Measurements from ENCODE around the gene OR10A5. TPM values are rescaled to one million over a fixed set of nuclear protein-coding genes. Genes with fewer than 3 reads are reported as not detected.
"Not testable (repeated sequence)": the region's sequence is repeated elsewhere in the genome, so short reads cannot be mapped to it uniquely, and the experiment has no call there.

Gene OR10A5
- total RNA-seq, 1 experiment from 2014 or later, result not detected

DNA sequence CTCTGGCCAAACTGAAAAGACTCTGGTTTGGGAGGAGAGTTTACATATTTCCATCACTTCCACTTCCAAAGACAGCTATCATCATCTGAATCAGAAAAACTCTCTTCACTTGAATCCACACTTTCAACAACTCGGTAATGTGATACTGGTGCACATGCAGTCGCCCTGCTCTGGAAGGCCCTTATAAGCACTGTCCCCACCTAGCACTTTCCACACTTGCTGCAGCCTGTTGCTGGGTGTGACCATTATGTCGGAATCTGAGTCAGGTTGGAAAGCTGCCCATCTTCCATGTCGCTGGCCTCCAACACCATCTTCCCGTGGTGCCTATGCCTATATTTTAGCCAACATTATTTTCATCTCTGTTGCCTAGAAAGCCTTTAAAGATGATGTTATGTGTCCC, 1.1 kb upstream of the OR10A5 start:
- no peak for DNase-seq (ENCODE audit: low read depth in 1 of 2, low spot score in 2 of 2)
- H3K9me3 ChIP-seq (replicated peaks), result no peaks in the 10 kb centered on the region

DNA sequence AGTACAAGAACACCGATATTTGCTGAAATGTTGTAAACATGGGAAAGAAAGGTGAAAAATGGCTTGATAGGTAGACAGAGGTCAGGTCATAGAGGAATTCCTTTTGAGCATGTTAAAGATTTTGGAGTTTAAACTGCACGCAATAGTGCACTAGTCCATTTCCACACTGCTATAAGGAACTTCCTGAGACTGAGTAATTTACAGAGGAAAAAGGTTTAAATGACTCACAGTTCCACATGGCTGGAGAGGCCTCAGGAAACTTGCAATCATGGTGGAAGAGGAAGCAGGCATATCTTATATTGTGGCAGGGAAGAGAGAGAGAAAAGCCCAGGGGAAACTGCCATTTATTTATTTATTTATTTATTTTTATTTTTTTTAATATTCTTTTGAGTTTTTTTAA, 5.0 kb downstream of the OR10A5 start:
- no peak overlapping the region for H3K4me3 ChIP-seq
- H3K27ac ChIP-seq, result no peak overlapping the region
- H3K36me3 ChIP-seq, result no peaks in the 10 kb centered on the region
- H3K9me3 ChIP-seq (replicated peaks), result no peaks in the 10 kb centered on the region
- no peaks in the 10 kb centered on the region for H3K4me1 ChIP-seq (replicated peaks)
- H3K27me3 ChIP-seq (replicated peaks), result no peaks in the 10 kb centered on the region
- no peak for DNase-seq (ENCODE audit: low read depth in 1 of 2, low spot score in 2 of 2)

More for the DNA sequence above, 1.1 kb upstream of the OR10A5 start:
- H3K36me3 ChIP-seq, result no peaks in the 10 kb centered on the region
- H3K27ac ChIP-seq, result no peak overlapping the region
- H3K4me1 ChIP-seq (replicated peaks), result no peaks in the 10 kb centered on the region
- H3K4me3 ChIP-seq, result no peak overlapping the region
- H3K27me3 ChIP-seq (replicated peaks), result no peaks in the 10 kb centered on the region

DNA sequence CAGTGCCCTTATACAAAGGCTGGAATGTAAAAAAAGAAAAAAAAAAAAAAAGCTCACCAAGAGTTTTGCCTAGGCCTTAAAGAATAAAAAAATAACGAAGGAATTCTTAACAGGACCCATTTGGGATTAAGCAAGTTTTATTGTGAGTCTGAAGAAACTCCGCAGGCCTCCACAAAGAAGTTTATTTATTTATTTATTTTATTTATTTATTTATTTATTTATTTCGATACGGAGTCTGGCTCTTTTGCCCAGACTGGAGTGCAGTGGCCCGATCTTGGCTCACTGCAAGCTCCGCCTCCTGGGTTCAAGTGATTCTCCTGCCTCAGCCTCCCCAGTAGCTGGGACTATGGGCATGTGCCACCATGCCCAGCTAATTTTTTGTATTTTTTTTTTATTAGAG, 9.3 kb downstream of the OR10A5 start:
- not testable (repeated sequence) for H3K36me3 ChIP-seq; H3K4me3 ChIP-seq; H3K9me3 ChIP-seq (replicated peaks); DNase-seq (ENCODE audit: low read depth in 1 of 2, low spot score in 2 of 2); H3K4me1 ChIP-seq (replicated peaks); H3K27ac ChIP-seq; H3K27me3 ChIP-seq (replicated peaks)

DNA sequence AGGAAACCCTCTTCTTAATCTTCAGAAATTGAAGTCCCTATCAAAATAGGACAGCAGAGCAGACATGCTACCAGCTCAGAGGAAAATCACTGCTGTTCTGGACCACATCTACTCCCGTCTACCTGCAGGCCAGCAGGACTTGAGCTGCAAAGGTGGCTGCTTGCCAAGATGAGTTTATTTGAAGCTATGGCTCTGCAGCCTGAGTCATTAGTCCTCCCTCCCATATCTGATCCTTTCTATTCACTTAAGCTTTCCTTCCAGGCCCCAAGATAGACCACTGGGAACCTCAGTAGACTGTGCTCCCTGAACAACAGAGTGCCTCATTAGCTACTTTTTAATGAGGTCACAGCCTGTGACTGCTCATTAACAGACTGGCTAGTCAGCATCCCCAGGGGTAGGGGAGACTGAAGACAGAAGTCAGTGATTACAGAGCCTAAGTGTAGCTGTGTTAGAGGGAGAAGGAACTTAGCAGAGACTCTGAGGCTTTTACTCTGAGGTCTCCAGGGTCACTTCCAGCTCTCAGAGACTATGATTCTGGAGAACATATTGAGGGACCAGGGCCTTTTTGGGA, 10.6 kb downstream of the OR10A5 start:
- H3K9me3 ChIP-seq (replicated peaks), result no peaks in the 10 kb centered on the region
- no peaks in the 10 kb centered on the region for H3K36me3 ChIP-seq
- H3K27me3 ChIP-seq (replicated peaks), result no peaks in the 10 kb centered on the region
- H3K27ac ChIP-seq, result no peak overlapping the region
- no peak overlapping the region for H3K4me3 ChIP-seq
- no peak for DNase-seq (ENCODE audit: low read depth in 1 of 2, low spot score in 2 of 2)
- H3K4me1 ChIP-seq (replicated peaks), result no peaks in the 10 kb centered on the region

DNA sequence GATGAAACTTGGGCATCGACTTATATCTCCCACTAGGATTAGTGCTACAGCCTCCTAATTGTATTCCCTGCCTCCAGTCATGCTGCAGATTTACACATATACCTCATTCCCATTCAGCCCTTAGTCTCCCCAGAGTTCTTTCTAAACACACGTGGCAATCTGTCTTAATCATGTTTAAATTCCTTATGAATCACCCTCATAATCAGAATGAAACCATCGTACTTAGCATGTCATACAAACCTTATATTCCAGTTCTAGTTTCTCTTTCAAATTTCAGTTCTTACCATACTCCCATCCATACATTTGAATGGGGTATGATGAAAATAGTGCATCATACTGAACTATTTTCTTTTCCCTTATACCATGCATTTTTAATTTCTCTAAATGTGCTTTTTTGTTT, 11.4 kb downstream of the OR10A5 start:
- H3K36me3 ChIP-seq, result no peaks in the 10 kb centered on the region
- H3K9me3 ChIP-seq (replicated peaks), result no peaks in the 10 kb centered on the region
- no peak overlapping the region for H3K4me3 ChIP-seq
- H3K27ac ChIP-seq, result no peak overlapping the region
- no peaks in the 10 kb centered on the region for H3K4me1 ChIP-seq (replicated peaks)
- H3K27me3 ChIP-seq (replicated peaks), result no peaks in the 10 kb centered on the region
- no peak for DNase-seq (ENCODE audit: low read depth in 1 of 2, low spot score in 2 of 2)

DNA sequence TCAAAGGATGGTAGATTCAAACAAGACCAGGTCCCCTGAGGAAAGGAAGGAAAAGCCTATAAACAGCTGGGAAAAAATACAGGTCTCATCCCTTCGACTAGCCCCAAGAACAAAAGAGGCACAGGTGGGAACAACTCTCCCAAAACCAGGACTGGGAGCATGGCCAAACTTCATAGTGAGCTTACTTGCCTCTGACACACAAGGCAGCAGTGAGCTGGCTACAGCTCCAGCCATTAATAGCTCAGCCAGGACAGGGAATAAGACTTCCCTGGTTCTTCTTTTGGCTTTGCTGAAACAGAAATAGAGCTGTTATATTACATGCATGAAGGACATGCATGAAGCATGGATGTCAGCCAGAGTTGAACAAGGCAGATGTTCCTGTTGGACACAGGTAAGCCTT, 17.5 kb downstream of the OR10A5 start, which contains the start of gene OR10A2:
TSS of gene OR10A2 (plus strand) at position 97 of the 400 bp plus-strand sequence. CDS start 6,698 bp downstream, outside the sequence.
- H3K4me1 ChIP-seq (replicated peaks), result no peaks in the 10 kb centered on the region
- no peak within 1 kb of the TSS for H3K27ac ChIP-seq
- no peaks in the 10 kb centered on the region for H3K9me3 ChIP-seq (replicated peaks)
- no peaks in the 10 kb centered on the region for H3K36me3 ChIP-seq
- no peak for DNase-seq (ENCODE audit: low read depth in 1 of 2, low spot score in 2 of 2)
- no peaks in the 10 kb centered on the region for H3K27me3 ChIP-seq (replicated peaks)
- H3K4me3 ChIP-seq, result no peak within 1 kb of the TSS

DNA sequence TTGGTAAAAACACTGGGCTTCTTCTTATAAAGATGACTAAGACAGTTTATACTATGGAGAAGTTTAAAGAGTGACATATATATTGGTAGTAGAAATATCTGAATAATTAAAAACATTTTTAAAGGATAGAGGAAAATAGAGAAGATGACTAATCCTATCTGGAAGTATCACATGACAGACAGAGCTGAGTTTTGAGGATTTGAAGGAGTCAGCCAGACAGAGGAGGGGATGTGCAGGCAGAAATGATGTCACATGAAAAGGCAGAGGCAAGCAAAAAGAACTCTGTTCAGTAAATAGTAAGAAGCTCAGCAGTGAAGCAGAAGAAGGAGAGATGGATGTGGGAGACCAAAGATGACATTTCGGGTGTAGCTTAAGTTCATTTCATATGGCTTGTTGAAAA, 19.0 kb downstream of the OR10A5 start:
- no peaks in the 10 kb centered on the region for H3K27me3 ChIP-seq (replicated peaks)
- H3K4me3 ChIP-seq, result no peak overlapping the region
- H3K36me3 ChIP-seq, result no peaks in the 10 kb centered on the region
- no peak overlapping the region for H3K27ac ChIP-seq
- H3K4me1 ChIP-seq (replicated peaks), result no peaks in the 10 kb centered on the region
- no peak for DNase-seq (ENCODE audit: low read depth in 1 of 2, low spot score in 2 of 2)
- H3K9me3 ChIP-seq (replicated peaks), result no peaks in the 10 kb centered on the region

DNA sequence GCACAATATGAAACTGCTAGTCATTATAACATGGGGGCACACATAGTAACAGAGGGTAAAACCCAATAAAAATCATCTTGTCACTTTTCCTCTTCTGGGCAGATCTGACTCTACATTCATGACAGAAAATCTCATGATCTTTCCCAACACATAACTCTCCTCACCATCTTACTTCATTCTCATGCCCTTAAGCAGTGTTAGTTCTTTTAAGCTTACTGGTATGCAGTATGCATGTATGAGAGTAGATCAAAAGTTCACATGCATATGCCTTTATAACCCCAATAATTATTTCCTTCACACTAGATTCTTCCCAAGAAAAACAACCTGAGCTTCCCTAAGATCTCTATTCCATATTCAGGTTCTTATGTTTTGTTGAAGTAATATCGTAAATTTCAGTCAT, 25.8 kb downstream of the OR10A5 start:
- H3K4me3 ChIP-seq, result no peak overlapping the region
- no peak for DNase-seq (ENCODE audit: low read depth in 1 of 2, low spot score in 2 of 2)
- H3K4me1 ChIP-seq (replicated peaks), result no peaks in the 10 kb centered on the region

DNA sequence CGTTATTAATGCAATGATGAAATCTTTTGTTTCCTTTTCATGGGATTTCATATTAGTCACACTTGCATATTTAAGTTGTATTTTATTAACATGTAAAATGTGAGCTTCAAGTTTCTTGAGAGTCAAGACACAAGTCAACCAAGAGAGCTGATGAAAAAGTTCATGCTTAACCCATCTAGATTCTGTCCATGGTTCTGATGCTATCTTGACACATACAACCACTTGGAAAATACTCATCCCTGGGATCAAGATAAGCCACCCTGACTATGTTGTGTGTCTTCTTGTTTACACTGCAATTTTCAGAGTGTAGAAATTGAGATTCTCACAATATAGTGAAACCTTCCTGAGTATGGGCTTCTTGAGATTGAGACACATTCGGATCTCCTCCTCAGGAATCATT, 30.3 kb downstream of the OR10A5 start:
- DNase-seq (ENCODE audit: low read depth in 1 of 2, low spot score in 2 of 2), result no peak
- no peaks in the 10 kb centered on the region for H3K9me3 ChIP-seq (replicated peaks)
- H3K4me1 ChIP-seq (replicated peaks), result no peaks in the 10 kb centered on the region
- H3K4me3 ChIP-seq, result no peak overlapping the region
- H3K27ac ChIP-seq, result no peak overlapping the region
- no peaks in the 10 kb centered on the region for H3K27me3 ChIP-seq (replicated peaks)
- H3K36me3 ChIP-seq, result no peaks in the 10 kb centered on the region

More for the DNA sequence above, 25.8 kb downstream of the OR10A5 start:
- Histone ChIP-seq H3K9me3 (replicated peaks) (no peaks in the 10 kb centered on the region), H3K27ac (no peak overlapping the region), H3K36me3 (no peaks in the 10 kb centered on the region), H3K27me3 (replicated peaks) (no peaks in the 10 kb centered on the region)

DNA sequence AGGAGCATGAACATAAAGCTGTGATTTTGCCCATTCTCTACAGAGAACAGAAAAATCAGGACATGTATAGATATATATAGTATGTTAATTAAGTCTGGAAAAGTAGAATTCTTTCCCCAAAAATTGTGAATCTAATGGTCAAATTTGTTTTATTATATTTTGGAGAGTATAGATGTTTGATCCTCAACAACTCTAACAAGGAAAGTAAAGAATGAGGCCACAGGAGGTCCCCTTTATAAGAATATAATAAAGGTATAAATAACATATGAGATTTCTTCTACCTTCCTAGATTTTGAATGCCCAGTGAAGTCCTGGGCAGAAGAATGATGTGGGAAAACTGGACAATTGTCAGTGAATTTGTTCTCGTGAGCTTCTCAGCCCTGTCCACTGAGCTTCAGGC, 30.8 kb downstream of the OR10A5 start, which contains the start of gene OR10A4:
TSS of gene OR10A4 (plus strand) at position 301 of the 400 bp plus-strand sequence. CDS start at position 324, 23 bp downstream.
- no peaks in the 10 kb centered on the region for H3K4me1 ChIP-seq (replicated peaks)
- H3K27ac ChIP-seq, result no peak within 1 kb of the TSS
- DNase-seq (ENCODE audit: low read depth in 1 of 2, low spot score in 2 of 2), result no peak

DNA sequence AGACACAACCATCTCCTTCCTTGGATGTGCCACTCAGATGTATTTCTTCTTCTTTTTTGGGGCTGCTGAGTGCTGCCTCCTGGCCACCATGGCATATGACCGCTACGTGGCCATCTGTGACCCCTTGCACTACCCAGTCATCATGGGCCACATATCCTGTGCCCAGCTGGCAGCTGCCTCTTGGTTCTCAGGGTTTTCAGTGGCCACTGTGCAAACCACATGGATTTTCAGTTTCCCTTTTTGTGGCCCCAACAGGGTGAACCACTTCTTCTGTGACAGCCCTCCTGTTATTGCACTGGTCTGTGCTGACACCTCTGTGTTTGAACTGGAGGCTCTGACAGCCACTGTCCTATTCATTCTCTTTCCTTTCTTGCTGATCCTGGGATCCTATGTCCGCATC, 31.4 kb downstream of the OR10A5 start:
- Histone ChIP-seq H3K4me3 (no peak overlapping the region), H3K4me1 (replicated peaks) (no peaks in the 10 kb centered on the region), H3K36me3 (no peaks in the 10 kb centered on the region), H3K27me3 (replicated peaks) (no peaks in the 10 kb centered on the region), H3K9me3 (replicated peaks) (no peaks in the 10 kb centered on the region), H3K27ac (no peak overlapping the region)
- no peak for DNase-seq (ENCODE audit: low read depth in 1 of 2, low spot score in 2 of 2)

More for the DNA sequence above, 30.8 kb downstream of the OR10A5 start, which contains the start of gene OR10A4:
- Histone ChIP-seq H3K9me3 (replicated peaks) (no peaks in the 10 kb centered on the region), H3K4me3 (no peak within 1 kb of the TSS), H3K36me3 (no peaks in the 10 kb centered on the region), H3K27me3 (replicated peaks) (no peaks in the 10 kb centered on the region)

DNA sequence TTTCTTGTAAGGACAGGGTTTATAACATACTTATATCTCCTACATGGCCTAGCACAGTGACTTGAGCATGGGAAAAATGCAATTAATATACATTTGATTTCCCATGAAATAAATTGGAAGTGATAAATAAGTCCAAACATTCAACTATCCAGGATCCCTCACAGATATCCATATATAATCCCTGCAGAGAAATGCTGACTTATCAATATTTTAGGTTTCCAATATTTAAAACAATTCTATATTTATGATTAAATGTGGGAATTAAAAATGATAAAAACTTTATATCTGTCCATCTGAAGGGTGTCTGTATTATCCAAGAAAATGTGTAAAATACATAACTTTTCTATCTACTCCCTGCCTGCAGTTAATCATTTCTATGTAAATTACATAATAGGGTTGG, 37.3 kb downstream of the OR10A5 start:
- H3K27ac ChIP-seq, result no peak overlapping the region
- DNase-seq (ENCODE audit: low read depth in 1 of 2, low spot score in 2 of 2), result no peak
- H3K27me3 ChIP-seq (replicated peaks), result no peaks in the 10 kb centered on the region

DNA sequence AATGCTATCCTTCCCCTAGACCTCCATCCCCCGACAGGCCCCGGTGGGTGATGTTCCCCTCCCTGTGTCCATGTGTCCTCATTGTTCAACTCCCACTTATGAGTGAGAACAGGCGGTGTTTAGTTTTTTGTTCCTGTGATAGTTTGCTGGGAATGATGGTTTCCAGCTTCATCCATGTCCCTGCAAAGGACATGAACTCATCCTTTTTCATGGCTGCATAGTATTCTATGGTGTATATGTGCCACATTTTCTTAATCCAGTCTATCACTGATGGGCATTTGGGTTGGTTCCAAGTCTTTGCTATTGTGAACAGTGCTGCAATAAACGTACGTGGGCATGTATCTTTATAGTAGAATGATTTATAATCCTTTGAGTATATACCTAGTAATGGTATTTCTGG, 42.2 kb downstream of the OR10A5 start:
- H3K4me1 ChIP-seq (replicated peaks); H3K27ac ChIP-seq; H3K4me3 ChIP-seq; DNase-seq (ENCODE audit: low read depth in 1 of 2, low spot score in 2 of 2); H3K36me3 ChIP-seq; H3K27me3 ChIP-seq (replicated peaks); H3K9me3 ChIP-seq (replicated peaks): not testable (repeated sequence)

More for the DNA sequence above, 37.3 kb downstream of the OR10A5 start:
- H3K4me3 ChIP-seq, result no peak overlapping the region
- no peaks in the 10 kb centered on the region for H3K4me1 ChIP-seq (replicated peaks)
- no peaks in the 10 kb centered on the region for H3K9me3 ChIP-seq (replicated peaks)
- H3K36me3 ChIP-seq, result no peaks in the 10 kb centered on the region

DNA sequence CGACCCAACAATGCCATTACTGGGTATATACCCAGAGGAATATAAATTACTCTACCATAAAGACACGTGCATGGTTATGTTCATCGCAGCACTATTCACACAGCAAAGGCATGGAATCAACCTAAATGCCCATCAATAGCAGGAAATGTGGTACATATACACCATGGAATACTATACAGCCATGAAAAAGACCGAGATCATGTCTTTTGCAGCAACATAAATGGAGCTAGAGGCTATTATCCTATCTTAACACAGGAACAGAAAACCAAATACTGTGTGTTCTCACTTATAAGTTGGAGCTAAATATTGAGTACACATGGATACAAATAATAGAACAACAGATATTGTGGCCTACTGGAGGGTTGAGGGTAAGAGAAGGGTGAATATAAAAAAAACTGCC, 43.3 kb downstream of the OR10A5 start:
- no peaks in the 10 kb centered on the region for H3K4me1 ChIP-seq (replicated peaks)
- no peak overlapping the region for H3K27ac ChIP-seq
- H3K4me3 ChIP-seq, result no peak overlapping the region
- no peaks in the 10 kb centered on the region for H3K27me3 ChIP-seq (replicated peaks)
- no peak for DNase-seq (ENCODE audit: low read depth in 1 of 2, low spot score in 2 of 2)
- H3K36me3 ChIP-seq, result no peaks in the 10 kb centered on the region
- no peaks in the 10 kb centered on the region for H3K9me3 ChIP-seq (replicated peaks)

DNA sequence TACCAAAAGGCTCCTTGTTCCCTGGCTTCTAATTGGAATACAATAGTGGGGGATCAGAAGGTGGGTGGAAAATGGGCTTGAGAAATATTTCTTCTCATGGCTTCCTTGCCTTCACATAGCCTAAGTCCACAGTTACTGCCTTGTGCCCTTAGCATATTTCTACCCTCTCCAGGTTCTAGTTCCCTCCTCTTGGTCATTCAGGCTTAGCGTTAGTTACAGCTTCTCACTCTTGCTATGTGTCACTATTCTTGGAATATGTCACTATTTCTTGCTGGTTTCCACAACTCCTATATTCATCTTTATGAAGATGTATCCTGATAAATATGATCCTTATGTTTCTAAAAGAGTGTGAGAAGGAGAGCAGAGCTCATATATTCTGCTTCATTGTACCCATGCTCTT, 44.4 kb downstream of the OR10A5 start:
- DNase-seq (ENCODE audit: low read depth in 1 of 2, low spot score in 2 of 2), result no peak
- no peaks in the 10 kb centered on the region for H3K36me3 ChIP-seq

More for the DNA sequence above, 44.4 kb downstream of the OR10A5 start:
- H3K9me3 ChIP-seq (replicated peaks), result no peaks in the 10 kb centered on the region
- no peaks in the 10 kb centered on the region for H3K27me3 ChIP-seq (replicated peaks)
- no peak overlapping the region for H3K4me3 ChIP-seq
- no peak overlapping the region for H3K27ac ChIP-seq
- H3K4me1 ChIP-seq (replicated peaks), result no peaks in the 10 kb centered on the region

Data from SJSA1 (cell line).